ENCODE results near the gene CDC25B.
"Not testable (repeated sequence)": the region's sequence is repeated elsewhere in the genome, so short reads cannot be mapped to it uniquely, and the experiment has no call there.

Gene CDC25B

DNA sequence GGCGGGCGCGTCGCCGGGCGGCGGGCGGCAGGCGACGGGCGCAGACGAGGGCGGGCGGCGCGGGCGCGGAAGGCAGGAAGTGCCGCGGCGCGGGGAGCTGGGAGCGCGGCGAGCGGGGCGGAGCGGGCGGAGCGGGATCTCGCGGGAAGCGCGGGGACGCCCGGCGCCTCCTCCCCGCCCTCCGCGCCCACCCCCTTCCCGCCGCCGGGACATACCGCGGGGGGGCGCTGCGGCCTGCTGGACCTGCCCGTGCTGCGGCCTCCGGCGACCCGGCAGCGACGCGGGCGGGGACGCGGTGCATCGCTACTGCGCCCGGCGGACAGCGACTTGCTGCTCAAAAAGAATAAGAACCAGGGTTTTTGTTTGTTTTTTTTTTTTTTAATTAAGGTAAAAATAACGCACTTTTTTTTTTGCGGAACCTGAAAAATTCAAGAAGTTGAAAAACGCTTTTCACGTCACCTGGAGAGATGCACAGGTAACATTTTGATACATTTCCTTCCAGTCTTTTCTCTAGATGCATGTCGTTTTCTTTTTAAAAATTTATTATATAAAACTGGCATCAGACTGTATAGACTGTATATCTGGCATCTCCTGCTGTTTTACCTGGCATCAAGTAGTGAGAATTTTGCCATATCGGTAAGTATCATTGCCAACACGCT is 9.3 kb upstream of the CDC25B start, which contains the start of gene CENPB:
Gene CENPB, minus strand, starts transcription at position 76 of the 659 bp plus-strand sequence. CDS start 257 bp downstream, outside the sequence.
- peak; percentile 94 for DNase-seq

DNA sequence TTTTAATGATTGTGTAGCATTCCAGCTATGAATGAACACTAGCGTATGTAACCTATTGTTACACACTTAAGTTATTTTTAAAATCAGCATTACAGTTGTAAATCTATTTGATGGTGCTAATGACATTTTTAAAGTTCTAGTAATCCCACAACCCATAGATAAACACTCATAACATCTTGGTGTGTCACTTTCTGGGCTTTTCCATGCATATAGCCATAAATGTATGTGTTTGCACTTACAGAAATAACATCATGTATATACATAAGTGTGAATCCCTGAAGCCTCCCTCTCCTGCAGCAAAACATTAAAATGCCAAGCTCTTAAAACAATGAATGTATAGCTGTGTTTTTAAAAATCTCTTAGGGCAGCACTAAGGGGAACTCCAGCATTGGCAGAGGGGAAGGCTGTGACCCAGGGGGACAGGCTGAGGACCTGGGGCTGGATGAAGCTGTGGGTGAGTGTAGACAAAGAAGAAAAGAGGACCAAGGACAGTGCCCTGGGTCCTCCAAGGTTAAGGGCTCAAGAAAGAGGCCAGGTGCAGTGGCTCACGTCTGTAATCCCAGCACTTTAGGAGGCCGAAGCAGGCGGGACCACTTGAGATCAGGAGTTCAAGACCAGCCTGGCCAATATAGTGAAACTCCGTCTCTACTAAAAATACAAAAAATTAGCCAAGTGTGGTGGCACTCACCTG is 8.6 kb upstream of the CDC25B start:
- no peak for DNase-seq

DNA sequence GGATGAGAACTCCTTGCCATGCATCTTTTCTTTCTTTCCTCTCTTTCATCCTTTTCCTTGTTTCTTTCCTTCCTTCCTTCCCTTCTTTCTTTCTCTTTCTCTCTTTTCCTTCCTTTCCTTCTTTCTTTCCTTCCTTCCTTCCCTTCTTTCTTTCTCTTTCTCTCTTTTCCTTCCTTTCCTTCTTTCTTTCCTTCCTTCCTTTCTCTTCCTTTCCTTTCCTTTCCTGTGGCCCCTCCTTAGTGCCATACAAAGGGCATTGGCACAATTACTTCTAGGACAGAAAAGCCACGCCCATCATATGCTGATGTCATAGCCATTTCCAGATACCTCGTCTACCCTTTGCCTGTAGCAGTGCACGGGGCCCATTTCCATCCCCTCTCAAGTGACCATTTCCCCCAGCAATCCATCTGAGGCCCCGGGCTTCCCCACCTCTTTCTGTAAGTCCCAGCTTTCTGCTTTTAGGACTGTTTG is 7.4 kb upstream of the CDC25B start:
- DNase-seq = no peak

- DNase-seq = not testable (repeated sequence)
Observed at GRCh38 chr20:3789201-3789600, 6.9 kb upstream of the CDC25B start.

DNA sequence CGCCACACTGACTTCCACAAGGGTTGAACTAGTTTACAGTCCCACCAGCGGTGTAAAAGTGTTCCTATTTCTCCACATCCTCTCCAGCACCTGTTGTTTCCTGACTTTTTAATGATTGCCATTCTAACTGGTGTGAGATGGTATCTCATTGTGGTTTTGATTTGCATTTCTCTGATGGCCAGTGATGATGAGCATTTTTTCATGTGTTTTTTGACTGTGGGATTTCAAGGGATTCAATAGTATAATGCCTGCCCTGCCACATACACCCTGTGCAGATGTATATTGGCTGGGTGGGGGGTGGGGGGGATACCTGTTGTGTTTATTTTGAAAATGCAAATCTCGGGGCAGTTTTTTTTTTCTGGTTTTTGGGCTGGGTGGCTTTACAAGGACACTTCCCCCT is 1.9 kb upstream of the CDC25B start:
- DNase-seq = not testable (repeated sequence)

- DNase-seq = no peak
Observed at GRCh38 chr20:3794701-3795420, 1.2 kb upstream of the CDC25B start.

DNA sequence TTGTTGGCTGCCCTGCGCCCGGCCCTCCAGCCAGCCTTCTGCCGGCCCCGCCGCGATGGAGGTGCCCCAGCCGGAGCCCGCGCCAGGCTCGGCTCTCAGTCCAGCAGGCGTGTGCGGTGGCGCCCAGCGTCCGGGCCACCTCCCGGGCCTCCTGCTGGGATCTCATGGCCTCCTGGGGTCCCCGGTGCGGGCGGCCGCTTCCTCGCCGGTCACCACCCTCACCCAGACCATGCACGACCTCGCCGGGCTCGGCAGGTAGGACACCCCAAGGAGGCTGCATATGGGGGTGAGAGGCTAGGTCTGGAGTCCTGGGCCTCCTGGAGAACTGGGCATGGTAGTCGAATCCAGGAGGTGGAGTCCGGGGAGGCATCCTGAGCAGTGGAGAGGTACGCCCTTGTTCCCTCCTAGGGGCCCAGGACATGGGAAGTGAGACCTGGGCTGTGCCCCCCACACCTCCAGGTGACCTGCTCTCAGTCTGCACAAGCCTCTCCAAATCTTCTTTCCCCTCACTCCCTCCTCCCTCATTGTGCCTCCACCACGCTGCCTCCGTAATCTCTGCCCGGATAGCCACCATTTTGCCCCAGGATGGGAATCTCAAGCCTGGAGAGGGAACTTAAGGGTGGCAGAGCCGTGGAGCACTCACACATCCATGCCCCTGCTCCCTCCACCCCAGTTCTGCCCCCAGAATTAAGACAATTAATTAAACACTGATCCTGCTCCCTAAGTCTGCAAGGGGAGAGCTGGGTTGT is 541 bp downstream of the CDC25B start:
- no peak for DNase-seq

DNA sequence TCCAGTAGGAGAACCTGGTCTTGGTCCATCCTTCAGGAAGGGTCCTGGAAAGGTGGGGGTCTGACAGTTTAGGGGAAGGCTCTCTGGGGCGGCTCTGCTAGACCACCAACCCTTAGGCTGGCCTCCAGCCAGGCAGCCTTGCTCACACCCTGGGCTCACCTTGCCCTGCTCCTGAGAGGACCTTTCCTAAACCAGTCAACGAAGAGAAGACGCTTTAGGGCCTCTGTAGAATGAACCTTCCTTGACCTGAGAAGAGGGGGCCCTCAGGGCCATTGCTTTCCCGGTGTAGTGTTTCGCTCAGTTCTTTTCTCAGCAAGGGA is 1.1 kb downstream of the CDC25B start:
- DNase-seq = no peak

DNA sequence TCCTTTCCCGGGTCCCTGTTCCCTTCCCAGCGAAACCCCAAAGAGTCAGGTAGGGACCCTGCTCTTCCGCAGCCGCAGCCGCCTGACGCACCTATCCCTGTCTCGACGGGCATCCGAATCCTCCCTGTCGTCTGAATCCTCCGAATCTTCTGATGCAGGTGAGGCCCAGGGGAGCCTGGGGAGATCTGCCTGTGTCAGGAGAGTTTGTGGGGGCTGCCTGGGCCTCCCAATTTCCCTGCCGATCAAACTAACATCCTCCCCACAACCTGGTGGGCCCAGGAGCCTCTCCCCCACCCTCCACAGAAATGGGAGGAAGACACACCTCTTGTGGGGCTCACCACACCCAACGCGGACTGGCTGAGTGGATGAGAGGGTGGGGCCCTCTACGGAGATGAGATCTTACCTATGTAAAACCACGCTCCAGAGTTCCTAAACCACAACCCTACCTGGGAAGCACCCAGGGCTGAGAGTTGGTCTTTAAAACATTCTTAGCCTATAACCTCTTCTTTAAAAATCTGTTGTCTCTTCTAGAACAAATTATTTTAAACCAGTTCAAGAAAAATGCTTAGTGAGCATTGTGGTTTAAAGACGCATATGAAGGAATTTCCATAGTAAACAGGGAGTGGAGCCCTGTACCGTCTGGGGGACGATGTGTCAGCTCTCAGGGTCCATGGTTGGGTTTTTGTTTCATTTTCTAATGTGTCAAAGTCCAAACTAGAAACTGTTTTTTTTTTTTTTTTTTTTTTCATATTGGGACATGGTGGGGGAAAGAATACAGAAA is 1.7 kb downstream of the CDC25B start:
- no peak for DNase-seq

GRCh38 chr20:3798373-3798768 is 2.3 kb downstream of the CDC25B start:
- DNase-seq = no peak

DNA sequence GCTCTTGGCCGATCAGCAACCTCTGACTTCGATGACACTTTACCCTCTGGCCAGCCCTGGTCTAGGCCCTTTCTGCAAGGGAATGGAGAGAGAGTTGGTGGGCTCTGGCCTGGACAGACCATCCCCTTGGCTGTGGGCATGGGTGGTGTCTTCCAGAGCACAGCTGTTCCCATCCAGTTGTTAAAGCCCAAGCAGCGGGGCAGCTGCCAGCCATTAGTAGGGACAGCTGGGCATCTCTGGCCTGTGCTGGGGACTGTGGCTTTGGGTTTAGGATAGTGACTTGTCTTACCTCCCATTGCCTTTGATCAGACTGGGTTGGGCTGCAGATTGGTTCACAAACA is 2.8 kb downstream of the CDC25B start:
- DNase-seq = no peak

DNA sequence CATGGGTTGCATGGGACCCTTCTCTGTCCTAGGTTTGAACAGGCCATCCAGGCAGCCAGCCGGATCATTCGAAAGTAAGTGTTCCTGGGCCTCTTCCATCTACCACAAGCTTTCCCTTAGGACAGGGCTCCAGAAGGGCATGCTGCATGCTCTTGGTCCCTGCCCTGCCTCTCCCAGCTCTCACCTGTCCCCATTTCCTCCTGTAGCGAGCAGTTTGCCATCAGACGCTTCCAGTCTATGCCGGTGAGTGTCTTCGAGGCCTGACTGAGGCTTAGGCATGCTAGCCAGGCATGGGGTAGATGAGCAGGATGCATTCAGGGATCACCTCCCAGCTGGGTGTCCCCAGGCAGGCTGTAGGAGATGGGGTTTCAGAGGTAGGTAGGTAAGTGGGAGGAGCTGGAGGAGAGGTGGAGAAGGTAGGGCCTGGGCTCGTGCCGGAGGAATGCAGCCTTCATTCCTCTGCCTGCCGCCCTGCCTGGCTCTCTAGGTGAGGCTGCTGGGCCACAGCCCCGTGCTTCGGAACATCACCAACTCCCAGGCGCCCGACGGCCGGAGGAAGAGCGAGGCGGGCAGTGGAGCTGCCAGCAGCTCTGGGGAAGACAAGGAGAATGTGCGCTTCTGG is 4.3 kb downstream of the CDC25B start:
- DNase-seq = no peak

DNA sequence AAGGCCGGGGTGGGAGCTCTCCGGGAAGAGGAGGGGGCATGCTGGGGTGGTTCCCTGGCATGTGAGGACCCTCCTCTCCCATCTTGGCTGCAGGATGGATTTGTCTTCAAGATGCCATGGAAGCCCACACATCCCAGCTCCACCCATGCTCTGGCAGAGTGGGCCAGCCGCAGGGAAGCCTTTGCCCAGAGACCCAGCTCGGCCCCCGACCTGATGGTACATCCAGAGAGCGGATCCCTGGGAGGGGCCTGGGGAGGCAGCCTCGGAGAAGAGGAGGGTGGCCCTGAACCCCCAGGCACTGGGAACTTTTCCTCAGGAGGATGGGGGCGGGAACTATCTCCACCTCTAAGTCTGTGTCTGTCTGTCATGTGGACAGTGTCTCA is 4.8 kb downstream of the CDC25B start:
- DNase-seq = no peak

GRCh38 chr20:3801299-3801698 is 5.2 kb downstream of the CDC25B start:
- no peak for DNase-seq

DNA sequence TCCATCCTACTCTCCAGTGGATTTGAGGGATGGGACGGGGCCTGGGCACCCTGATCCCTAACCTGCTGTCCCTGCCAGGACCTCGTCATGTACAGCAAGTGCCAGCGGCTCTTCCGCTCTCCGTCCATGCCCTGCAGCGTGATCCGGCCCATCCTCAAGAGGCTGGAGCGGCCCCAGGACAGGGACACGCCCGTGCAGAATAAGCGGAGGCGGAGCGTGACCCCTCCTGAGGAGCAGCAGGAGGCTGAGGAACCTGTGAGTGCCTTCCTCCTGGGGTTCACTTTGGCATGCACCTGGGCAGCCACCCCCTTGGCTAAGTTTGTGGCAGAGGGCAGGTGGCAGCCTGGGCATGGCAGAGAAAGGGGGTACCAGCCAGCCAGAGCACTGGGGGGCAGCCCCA is 5.7 kb downstream of the CDC25B start:
- no peak for DNase-seq

- DNase-seq = no peak
Observed at GRCh38 chr20:3802524-3803239, 6.6 kb downstream of the CDC25B start.

GRCh38 chr20:3803289-3803688 is 7.2 kb downstream of the CDC25B start:
- no peak for DNase-seq

- DNase-seq = no peak
Observed at GRCh38 chr20:3803854-3804253, 7.7 kb downstream of the CDC25B start.

GRCh38 chr20:3804254-3804751 is 8.2 kb downstream of the CDC25B start:
- DNase-seq = no peak

DNA sequence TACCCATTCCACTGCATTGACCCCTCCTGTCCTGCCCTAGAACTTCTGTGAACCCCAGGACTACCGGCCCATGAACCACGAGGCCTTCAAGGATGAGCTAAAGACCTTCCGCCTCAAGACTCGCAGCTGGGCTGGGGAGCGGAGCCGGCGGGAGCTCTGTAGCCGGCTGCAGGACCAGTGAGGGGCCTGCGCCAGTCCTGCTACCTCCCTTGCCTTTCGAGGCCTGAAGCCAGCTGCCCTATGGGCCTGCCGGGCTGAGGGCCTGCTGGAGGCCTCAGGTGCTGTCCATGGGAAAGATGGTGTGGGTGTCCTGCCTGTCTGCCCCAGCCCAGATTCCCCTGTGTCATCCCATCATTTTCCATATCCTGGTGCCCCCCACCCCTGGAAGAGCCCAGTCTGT is 8.7 kb downstream of the CDC25B start:
- DNase-seq = no peak

- DNase-seq = no peak
Observed at GRCh38 chr20:3808544-3808943, 12.4 kb downstream of the CDC25B start.

Data from activated T-cell treated with anti-CD3 and anti-CD28 coated beads, Interleukin-2, amount 50 U/mL, for 1 hour (primary cell).